Measurements from ENCODE around the gene RUBCNL. TPM values are rescaled to one million over a fixed set of nuclear protein-coding genes. Genes with fewer than 3 reads are reported as not detected.

The RUBCNL gene
- total RNA-seq, 1 experiment from 2014 or later, result 1.4 TPM

DNA sequence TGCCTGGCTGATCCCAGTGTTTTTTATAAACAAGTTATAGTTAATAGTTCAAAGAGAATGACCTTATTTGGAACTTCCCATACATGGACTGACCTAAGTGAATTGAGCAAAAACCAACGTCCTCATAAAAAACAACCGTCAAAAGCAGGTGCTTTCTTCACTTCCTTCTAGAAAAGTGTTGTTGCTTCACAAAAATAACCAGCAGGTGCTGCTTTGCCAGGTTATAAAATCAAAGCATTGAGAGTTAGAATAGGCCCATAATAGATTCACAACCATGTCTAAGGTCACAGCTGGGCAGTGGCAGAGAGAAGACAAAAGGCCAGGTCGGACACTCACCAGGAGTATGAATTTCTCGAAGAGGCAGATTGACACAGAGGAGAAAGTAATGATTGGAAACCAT is 9.5 kb downstream of the RUBCNL start:
- TF ChIP-seq, protein P1, sequence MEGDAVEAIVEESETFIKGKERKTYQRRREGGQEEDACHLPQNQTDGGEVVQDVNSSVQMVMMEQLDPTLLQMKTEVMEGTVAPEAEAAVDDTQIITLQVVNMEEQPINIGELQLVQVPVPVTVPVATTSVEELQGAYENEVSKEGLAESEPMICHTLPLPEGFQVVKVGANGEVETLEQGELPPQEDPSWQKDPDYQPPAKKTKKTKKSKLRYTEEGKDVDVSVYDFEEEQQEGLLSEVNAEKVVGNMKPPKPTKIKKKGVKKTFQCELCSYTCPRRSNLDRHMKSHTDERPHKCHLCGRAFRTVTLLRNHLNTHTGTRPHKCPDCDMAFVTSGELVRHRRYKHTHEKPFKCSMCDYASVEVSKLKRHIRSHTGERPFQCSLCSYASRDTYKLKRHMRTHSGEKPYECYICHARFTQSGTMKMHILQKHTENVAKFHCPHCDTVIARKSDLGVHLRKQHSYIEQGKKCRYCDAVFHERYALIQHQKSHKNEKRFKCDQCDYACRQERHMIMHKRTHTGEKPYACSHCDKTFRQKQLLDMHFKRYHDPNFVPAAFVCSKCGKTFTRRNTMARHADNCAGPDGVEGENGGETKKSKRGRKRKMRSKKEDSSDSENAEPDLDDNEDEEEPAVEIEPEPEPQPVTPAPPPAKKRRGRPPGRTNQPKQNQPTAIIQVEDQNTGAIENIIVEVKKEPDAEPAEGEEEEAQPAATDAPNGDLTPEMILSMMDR (conservative IDR thresholded peaks at IDR 0.05), result no peak
- no peak overlapping the region for H3K56ac ChIP-seq (ENCODE audit: insufficient read length, low read depth, low read length)
- H2BK15ac ChIP-seq (ENCODE audit: low read depth, low read length), result no peak overlapping the region
- no peak overlapping the region for H2BK120ac ChIP-seq (ENCODE audit: low read depth, low read length, poor library complexity, severe bottlenecking)
- no peak overlapping the region for H4K91ac ChIP-seq (ENCODE audit: insufficient read length, low read depth, low read length)
- no peak overlapping the region for H3K14ac ChIP-seq (ENCODE audit: insufficient read depth, low read length)
- H4K20me1 ChIP-seq (ENCODE audit: control insufficient read depth, insufficient read depth, insufficient read length), result no peaks in the 10 kb centered on the region
- Mint-ChIP-seq H3K4me3 (no peak overlapping the region), H3K36me3 (ENCODE audit: insufficient read depth in 1 of 3, low read depth in 3 of 3) (no peaks in the 10 kb centered on the region), H3K27me3 (ENCODE audit: low read depth) (peaks cover 2% of the 10 kb centered on the region), H3K9me3 (no peaks in the 10 kb centered on the region), H3K27ac (no peak overlapping the region), H3K4me1 (no peaks in the 10 kb centered on the region)
- H3K9me3 ChIP-seq (ENCODE audit: control insufficient read depth, low read depth, low read length), result no peaks in the 10 kb centered on the region
- no peaks in the 10 kb centered on the region for H3K27me3 ChIP-seq (ENCODE audit: insufficient read depth, low read length)
- H2BK20ac ChIP-seq (ENCODE audit: low read depth, low read length, poor library complexity, severe bottlenecking), result no peak overlapping the region
- H3T11ph ChIP-seq (ENCODE audit: low read length), result no peak overlapping the region
- no peaks in the 10 kb centered on the region for H3K4me1 ChIP-seq (ENCODE audit: insufficient read depth, low read length)
- H3K79me2 ChIP-seq (ENCODE audit: insufficient read depth, low read length), result no peaks in the 10 kb centered on the region
- H3K9ac ChIP-seq (ENCODE audit: extremely low read depth, insufficient read length, low read length), result no peak overlapping the region
- no peak overlapping the region for H2AFZ ChIP-seq (ENCODE audit: low read length)
- no peak overlapping the region for H4K8ac ChIP-seq (replicated peaks; ENCODE audit: insufficient read length, low read depth, low read length)
- no peak overlapping the region for H3K18ac ChIP-seq (ENCODE audit: insufficient read length, low read depth, low read length)
- no peak overlapping the region for H3K23ac ChIP-seq (ENCODE audit: insufficient read length, low read depth, low read length)
- no peak overlapping the region for H4K5ac ChIP-seq (ENCODE audit: insufficient read length, low read depth, low read length)
- H2BK5ac ChIP-seq (ENCODE audit: insufficient read length, low read length), result no peak overlapping the region
- no peak overlapping the region for H3K4ac ChIP-seq (ENCODE audit: low read depth, low read length)
- no peak for DNase-seq
- H3K23me2 ChIP-seq (ENCODE audit: insufficient read length, low read depth, low read length, poor library complexity, severe bottlenecking), result no peaks in the 10 kb centered on the region
- no peak overlapping the region for H2BK12ac ChIP-seq (ENCODE audit: insufficient read length, low read depth, low read length)
- H3K27ac ChIP-seq (ENCODE audit: insufficient read length, low read depth, low read length), result no peak overlapping the region
- H3K79me1 ChIP-seq (ENCODE audit: insufficient read depth, low read depth, low read length, poor library complexity, severe bottlenecking), result no peaks in the 10 kb centered on the region
- no peak overlapping the region for H2AK5ac ChIP-seq (ENCODE audit: insufficient read length, low read length)
- no peak overlapping the region for H3K4me2 ChIP-seq (ENCODE audit: insufficient read depth, insufficient read length, low read length)
- no CpG with 5 or more reads among the region's 4 CpGs for WGBS (ENCODE audit: extremely low coverage, insufficient read length, low lambda C conversion rate)
